HepG2 (cell line): ENCODE data around the gene SH3BGR. TPM values are rescaled to one million over a fixed set of nuclear protein-coding genes. Genes with fewer than 3 reads are reported as not detected.

Source experiments
- ATAC-seq: fragments of 200-7000 bp; cut with Tn5 transposase; 3 replicates; pipeline ENCODE4 v1.9.1; 2020; ENCODE audit warnings: mild to moderate bottlenecking, moderate library complexity
- BruUV-seq: library from RNA; stranded (reverse); fragments of 400-500 nt; replicated peaks from 2 replicates; lab custom pipeline; 2021; lab: Mats Ljungman, UMichigan
- CTCF ChIA-PET: fragments of 300-600 bp; formaldehyde crosslinking; extraction: SDS; loops from one replicate; lab custom pipeline; 2021; ENCODE audit warnings: low total read pairs, inconsistent platforms, low intra/inter-chr PET ratio; lab: Yijun Ruan, JAX
- POLR2A ChIA-PET: fragments of 350-600 bp; sonication (Branson Sonifier 250); formaldehyde crosslinking; loops from one replicate; lab custom pipeline; 2020; ENCODE audit warnings: antibody characterized with exemption, inconsistent platforms; lab: Yijun Ruan, JAX
- DNase-seq: peaks from one replicate; pipeline ENCODE4 v3.0.0-alpha.2; 2015; ENCODE audit warnings: low spot score
- FAIRE-seq: peaks from 3 replicates; lab custom pipeline; 2011; peaks lifted over from hg19 to GRCh38; lab: Jason Lieb, UNC
- H2AFZ ChIP-seq: one replicate; pipeline ENCODE4 v1.6.1; 2011; ENCODE audit warnings: low read length, inconsistent platforms
- H3K27ac ChIP-seq: fragments of 300-600 bp; 3 replicates; pipeline ENCODE4 v1.8.0; 2011; ENCODE audit warnings: mixed run types, mild to moderate bottlenecking, mixed read lengths, low read length, inconsistent platforms; ENCODE audit not compliant: insufficient read depth; ENCODE audit errors: extremely low read length
- H3K27me3 ChIP-seq, 2 experiments: fragments of 200-600 bp in 1 of 2; 2 replicates in 1 of 2; 3 replicates in 1 of 2; pipeline versions ENCODE4 v1.6.0 to v1.8.0; 2011; ENCODE audit warnings: low read length in 2 of 2, mild to moderate bottlenecking in 2 of 2, moderate library complexity in 2 of 2, inconsistent platforms in 1 of 2; ENCODE audit not compliant: insufficient read depth in 2 of 2, control insufficient read depth in 1 of 2
- H3K36me3 ChIP-seq, 2 experiments: fragments of 200-600 bp in 1 of 2; replicated peaks in 1 of 2; 2 replicates in 1 of 2; 3 replicates in 1 of 2; pipeline versions ENCODE4 v1.5.1 to v1.8.0; 2011; ENCODE audit warnings: low read length in 2 of 2, inconsistent platforms in 1 of 2; ENCODE audit not compliant: insufficient read depth in 2 of 2, control insufficient read depth in 1 of 2
- H3K4me1 ChIP-seq: 2 replicates; pipeline ENCODE4 v1.5.1; 2012; ENCODE audit warnings: low read length, inconsistent platforms; ENCODE audit not compliant: insufficient read depth
- H3K4me2 ChIP-seq: 2 replicates; pipeline ENCODE4 v1.6.0; 2011; ENCODE audit warnings: low read depth, low read length, inconsistent platforms
- H3K4me3 ChIP-seq, 3 experiments: fragments of 200-600 bp in 1 of 3; sonication (generic), shearing (Covaris generic) in 1 of 3; replicated peaks in 1 of 3; 2 replicates each; pipeline ENCODE4 v1.5.1; 2011 to 2016; ENCODE audit warnings: low read length in 3 of 3, inconsistent platforms in 2 of 3, low read depth in 2 of 3, mild to moderate bottlenecking in 2 of 3, control low read depth in 1 of 3, mixed read lengths in 1 of 3; ENCODE audit not compliant: insufficient read depth in 1 of 3
- H3K79me2 ChIP-seq: one replicate; pipeline ENCODE4 v1.6.1; 2011; ENCODE audit warnings: low read length, inconsistent platforms; ENCODE audit not compliant: insufficient read depth
- H3K9ac ChIP-seq: 2 replicates; pipeline ENCODE4 v1.6.0; 2011; ENCODE audit warnings: mild to moderate bottlenecking, low read depth, low read length, inconsistent platforms; ENCODE audit not compliant: insufficient read depth
- H3K9me3 ChIP-seq: 2 replicates; pipeline ENCODE4 v1.5.1; 2012; ENCODE audit warnings: mild to moderate bottlenecking, low read length
- H4K20me1 ChIP-seq: 2 replicates; pipeline ENCODE4 v1.6.0; 2011; ENCODE audit warnings: inconsistent platforms, mild to moderate bottlenecking, low read length, moderate library complexity; ENCODE audit not compliant: insufficient read depth
- ARNT ChIP-seq: fragments of 450-650 bp; IDR thresholded peaks from 2 replicates; pipeline ENCODE4 v1.6.1; 2017
- ATF1 ChIP-seq: IDR thresholded peaks from 2 replicates; pipeline ENCODE4 v1.6.1; 2016; ENCODE audit warnings: mild to moderate bottlenecking, control low read depth
- JDP2 ChIP-seq: sonication (generic); formaldehyde crosslinking; IDR thresholded peaks from 2 replicates; pipeline ENCODE4 v1.8.1; 2022; ENCODE audit warnings: missing genetic modification reagents, borderline replicate concordance
- JUN ChIP-seq: sonication (generic); formaldehyde crosslinking; IDR thresholded peaks from 2 replicates; pipeline ENCODE4 v1.4.0; 2020; ENCODE audit warnings: mild to moderate bottlenecking, missing genetic modification reagents
- KLF16 ChIP-seq, 2 experiments: sonication (generic) in 1 of 2; formaldehyde crosslinking in 1 of 2; IDR thresholded peaks; 2 replicates each; pipeline versions ENCODE4 v1.6.1 to v1.8.0; 2016 to 2023; ENCODE audit warnings: missing genetic modification reagents in 2 of 2, missing compliant biosample characterization in 1 of 2
- MLLT10 ChIP-seq: sonication (generic); formaldehyde crosslinking; IDR thresholded peaks from 2 replicates; pipeline ENCODE4 v1.4.0; 2020; ENCODE audit warnings: missing genetic modification reagents
- MXD3 ChIP-seq: IDR thresholded peaks from 2 replicates; pipeline ENCODE4 v1.6.1; 2016; ENCODE audit warnings: mild to moderate bottlenecking, missing biosample characterization, missing genetic modification reagents
- NFYB ChIP-seq: sonication (generic); formaldehyde crosslinking; IDR thresholded peaks from 2 replicates; pipeline ENCODE4 v1.4.0; 2020; ENCODE audit warnings: missing genetic modification reagents
- NKX3-1 ChIP-seq: sonication (generic); formaldehyde crosslinking; IDR thresholded peaks from 2 replicates; pipeline ENCODE4 v1.5.0; 2020; ENCODE audit warnings: missing genetic modification reagents
- PRDM4 ChIP-seq: sonication (generic); formaldehyde crosslinking; IDR thresholded peaks from 2 replicates; pipeline ENCODE4 v1.9.0; 2021; ENCODE audit warnings: missing genetic modification reagents, borderline replicate concordance
- TCF7 ChIP-seq: sonication (generic); IDR thresholded peaks from 2 replicates; pipeline ENCODE4 v1.6.1; 2016; ENCODE audit warnings: antibody characterized with exemption, low read depth
- XRCC5 ChIP-seq: fragments of 200-400 bp; formaldehyde crosslinking; optimal IDR thresholded peaks from 2 replicates; pipeline ENCODE3; 2017; ENCODE audit warnings: mild to moderate bottlenecking, low read length
- ZBTB10 ChIP-seq: sonication (generic); formaldehyde crosslinking; IDR thresholded peaks from 2 replicates; pipeline ENCODE4 v1.4.0; 2020; ENCODE audit warnings: missing genetic modification reagents, borderline replicate concordance
- ZBTB49 ChIP-seq: sonication (generic); formaldehyde crosslinking; IDR thresholded peaks from 2 replicates; pipeline ENCODE4 v1.4.0; 2020; ENCODE audit warnings: missing genetic modification reagents, borderline replicate concordance
- ZFP1 ChIP-seq: IDR thresholded peaks from 2 replicates; pipeline ENCODE4 v1.6.1; 2016
- ZFP82 ChIP-seq: sonication (generic); formaldehyde crosslinking; IDR thresholded peaks from 2 replicates; pipeline ENCODE4 v1.5.1; 2020; ENCODE audit warnings: mild to moderate bottlenecking, missing genetic modification reagents, borderline replicate concordance
- ZNF230 ChIP-seq: sonication (generic); formaldehyde crosslinking; IDR thresholded peaks from 2 replicates; pipeline ENCODE4 v1.4.0; 2020; ENCODE audit warnings: mild to moderate bottlenecking, missing genetic modification reagents
- ZNF354B ChIP-seq: sonication (generic); formaldehyde crosslinking; IDR thresholded peaks from 2 replicates; pipeline ENCODE4 v1.8.0; 2022; ENCODE audit warnings: mild to moderate bottlenecking, missing genetic modification reagents
- ZNF549 ChIP-seq: sonication (generic); formaldehyde crosslinking; IDR thresholded peaks from 2 replicates; pipeline ENCODE4 v1.5.0; 2020; ENCODE audit warnings: missing genetic modification reagents
- WGBS: methylation state at CpG from one replicate; pipeline ENCODE4 v1.1.6; 2017; ENCODE audit warnings: low lambda C conversion rate; 5-methylcytosine and 5-hydroxymethylcytosine counted together
- in situ Hi-C: cut with HindIII; loops from 2 replicates; pipeline ENCODE4 v1.10.0; 2017; ENCODE audit warnings: low pct_unique_long_range_greater_than_20kb; ENCODE audit not compliant: extremely low pct_ligation_motif_present
- intact Hi-C: fragments of 100-400 bp; cut with micrococcal nuclease; formaldehyde crosslinking; loops from one replicate; pipeline ENCODE4 v1.10.0; 2022; ENCODE audit not compliant: unreplicated experiment
- polyA plus RNA-seq, 8 experiments: library from polyadenylated mRNA; depleted of rRNA in 3 of 8; stranded (reverse) in 7 of 8; unstranded in 1 of 8; fragments of >200 nt; fragmentation: Illumina TruSeq in 4 of 8; extraction: Trizol in 4 of 8; gene quantifications; 2 replicates each; pipeline versions ENCODE4 v1.2.1 to v1.2.3, GENCODE V29; 2011 to 2016; ENCODE audit warnings: low read depth in 4 of 8, missing spikeins in 1 of 8, mixed read lengths in 1 of 8; ENCODE audit not compliant: insufficient read depth in 1 of 8
- total RNA-seq, 5 experiments: library from RNA; depleted of rRNA; stranded (reverse); fragments of >200 nt; fragmentation: Illumina TruSeq; extraction: Trizol; gene quantifications; 2 replicates each; pipeline ENCODE4 v1.2.3, GENCODE V29; 2016; ENCODE audit warnings: low read depth in 1 of 5

Gene SH3BGR
- total and polyA plus RNA-seq, 2 of the 13 experiments (the other 11 are each of a cell fraction or from before 2014, with no cell fraction given): 0.48 TPM; not detected in 1

DNA sequence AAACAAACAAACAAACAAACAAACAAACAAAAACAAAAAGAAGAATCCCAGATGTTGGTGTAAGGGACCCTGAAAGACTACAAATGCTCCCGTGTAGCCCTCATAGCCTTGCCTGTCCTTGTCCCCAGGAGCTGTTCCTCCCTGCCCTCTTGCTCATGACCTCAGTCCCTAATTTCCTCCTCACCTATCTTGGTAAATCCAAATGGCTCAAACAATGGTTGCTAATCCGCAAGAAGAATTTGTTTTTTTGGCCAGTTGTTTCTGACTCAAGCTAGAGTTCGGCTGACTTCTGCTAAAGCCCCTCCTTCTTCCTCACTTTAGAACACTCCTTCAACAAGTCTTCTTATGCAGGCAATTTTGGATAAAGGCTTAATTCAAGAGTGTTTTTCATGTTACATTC is 21.8 kb upstream of the SH3BGR start (continued):
- TF ChIP-seq ZBTB49 (CRISPR knock-in tag) (no peak), ZNF549 (no peak), JUN (CRISPR knock-in tag) (no peak), MXD3 (CRISPR knock-in tag) (no peak), ZNF354B (CRISPR knock-in tag) (no peak), JDP2 (CRISPR knock-in tag) (no peak), ATF1 (CRISPR knock-in tag) (no peak)
- TF ChIP-seq, all 625 proteins: peak for 0

GRCh38 chr21:39430457-39430856 is 21.3 kb upstream of the SH3BGR start:
- Histone ChIP-seq H3K79me2 (no peaks in the 10 kb centered on the region), H3K4me3 (no peak overlapping the region), H3K36me3 (no peaks in the 10 kb centered on the region), H2AFZ (no peak overlapping the region), H3K9ac (no peak overlapping the region), H3K27me3 (no peaks in the 10 kb centered on the region), H3K4me1 (no peaks in the 10 kb centered on the region), H4K20me1 (no peaks in the 10 kb centered on the region), H3K4me2 (no peak overlapping the region), H3K27ac (no peak overlapping the region), H3K9me3 (no peaks in the 10 kb centered on the region)
- in situ Hi-C loops (no loop called here), intact Hi-C loops (no loop called here)
- ChIA-PET POLR2A (no interaction called here), CTCF (no interaction called here)
- WGBS: 66% methylated on average over 4 of the region's 4 CpGs
- no peak for DNase-seq
- FAIRE-seq: no peak
- ATAC-seq: no peak
- no TSS peak for BruUV-seq
- TF ChIP-seq ZNF230 (no peak), XRCC5 (no peak), NKX3-1 (CRISPR knock-in tag) (no peak), ARNT (no peak), ZBTB10 (CRISPR knock-in tag) (no peak), MLLT10 (CRISPR knock-in tag) (no peak), ZFP1 (CRISPR knock-in tag) (no peak), NFYB (no peak), ZFP82 (CRISPR knock-in tag) (no peak), PRDM4 (no peak), TCF7 (no peak), KLF16 (CRISPR knock-in tag; IDR thresholded peaks at IDR 0.05) (no peak)
